Activated naive CD4-positive, alpha-beta T cell treated with anti-CD3 and anti-CD28 coated beads, Interleukin-2, amount 50 U/mL, for 24 hours (primary cell): ENCODE results near the gene USP36.

ENCODE experiments used
- H3K27ac Mint-ChIP-seq: one replicate; pipeline ENCODE4 v1.8.0; 2021; ENCODE audit warnings: mild to moderate bottlenecking, mixed read lengths
- H3K27me3 Mint-ChIP-seq: one replicate; pipeline ENCODE4 v1.8.0; 2021; ENCODE audit warnings: mixed read lengths
- H3K36me3 Mint-ChIP-seq: one replicate; pipeline ENCODE4 v1.8.0; 2021; ENCODE audit warnings: mixed read lengths
- H3K4me1 Mint-ChIP-seq: one replicate; pipeline ENCODE4 v1.8.0; 2021; ENCODE audit warnings: mixed read lengths
- H3K4me3 Mint-ChIP-seq: one replicate; pipeline ENCODE4 v1.8.0; 2021; ENCODE audit warnings: mild to moderate bottlenecking, mixed read lengths
- H3K9me3 Mint-ChIP-seq: one replicate; pipeline ENCODE4 v1.8.0; 2021; ENCODE audit warnings: mixed read lengths

Gene USP36

DNA sequence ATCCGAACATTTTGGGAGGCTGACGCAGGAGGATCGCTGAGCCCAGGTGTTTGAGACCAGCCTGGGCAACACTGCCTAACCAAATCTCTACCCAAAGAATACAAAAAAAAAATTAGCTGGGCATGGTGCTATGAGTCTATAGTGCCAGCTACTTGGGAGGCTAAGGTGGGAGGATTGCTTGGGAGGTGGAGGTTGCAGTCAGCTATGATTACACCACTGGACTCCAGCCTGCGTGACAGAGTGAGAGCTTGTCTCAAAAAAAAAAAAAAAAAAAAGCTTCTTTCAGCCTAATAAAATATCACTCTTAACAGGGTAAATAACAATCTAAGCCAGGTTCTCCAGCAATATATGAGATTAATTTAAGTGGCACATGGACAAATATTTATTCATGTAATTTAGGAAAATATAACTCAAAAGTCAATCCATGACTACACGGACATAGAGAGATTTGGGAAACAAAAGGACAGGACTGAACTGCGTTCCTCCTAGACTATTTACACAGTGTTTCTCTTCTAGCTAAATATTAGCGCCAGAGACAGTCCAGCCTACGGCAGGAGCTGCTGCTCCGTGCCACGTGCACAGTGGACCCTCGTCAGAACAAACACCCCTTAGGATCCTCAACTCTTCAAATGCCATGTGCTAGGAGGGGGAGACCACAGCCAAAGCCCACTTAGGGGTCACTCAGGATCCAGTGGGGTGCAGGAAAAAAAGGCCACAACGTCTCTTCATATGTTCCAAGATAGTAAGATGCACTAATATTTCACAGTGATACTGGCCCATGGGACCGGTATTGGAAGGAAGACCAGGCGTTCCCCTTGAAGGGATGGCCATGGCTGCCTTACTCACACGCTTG is 8.7 kb downstream of the USP36 start:
- Mint-ChIP-seq H3K27me3 (no peaks in the 10 kb centered on the region), H3K9me3 (no peaks in the 10 kb centered on the region), H3K36me3 (peaks cover 28% of the 10 kb centered on the region), H3K4me3 (no peak overlapping the region), H3K4me1 (peaks cover 34% of the 10 kb centered on the region), H3K27ac (no peak overlapping the region)

DNA sequence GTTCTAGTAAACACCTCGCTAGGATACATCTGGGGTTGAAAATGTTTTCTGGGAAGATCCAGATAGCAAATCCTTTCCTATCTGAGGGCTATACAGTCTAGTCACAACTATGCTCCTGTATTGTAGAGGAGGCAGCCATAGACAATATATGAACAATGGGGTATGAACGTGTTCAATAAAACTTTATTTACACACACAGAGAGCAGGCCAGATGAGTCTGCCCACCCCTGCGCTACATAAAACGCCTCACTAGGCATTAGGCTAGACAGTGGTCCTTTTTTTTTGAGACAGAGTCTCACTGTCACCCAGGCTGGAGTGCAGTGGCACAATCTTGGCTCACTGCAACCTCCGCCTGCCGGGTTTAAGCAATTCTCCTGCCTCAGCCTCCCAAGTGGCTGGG is 11.1 kb downstream of the USP36 start:
- Mint-ChIP-seq H3K9me3 (no peaks in the 10 kb centered on the region), H3K27me3 (no peaks in the 10 kb centered on the region), H3K4me1 (peaks cover 38% of the 10 kb centered on the region), H3K4me3 (no peak overlapping the region), H3K36me3 (peaks cover 28% of the 10 kb centered on the region), H3K27ac (no peak overlapping the region)

DNA sequence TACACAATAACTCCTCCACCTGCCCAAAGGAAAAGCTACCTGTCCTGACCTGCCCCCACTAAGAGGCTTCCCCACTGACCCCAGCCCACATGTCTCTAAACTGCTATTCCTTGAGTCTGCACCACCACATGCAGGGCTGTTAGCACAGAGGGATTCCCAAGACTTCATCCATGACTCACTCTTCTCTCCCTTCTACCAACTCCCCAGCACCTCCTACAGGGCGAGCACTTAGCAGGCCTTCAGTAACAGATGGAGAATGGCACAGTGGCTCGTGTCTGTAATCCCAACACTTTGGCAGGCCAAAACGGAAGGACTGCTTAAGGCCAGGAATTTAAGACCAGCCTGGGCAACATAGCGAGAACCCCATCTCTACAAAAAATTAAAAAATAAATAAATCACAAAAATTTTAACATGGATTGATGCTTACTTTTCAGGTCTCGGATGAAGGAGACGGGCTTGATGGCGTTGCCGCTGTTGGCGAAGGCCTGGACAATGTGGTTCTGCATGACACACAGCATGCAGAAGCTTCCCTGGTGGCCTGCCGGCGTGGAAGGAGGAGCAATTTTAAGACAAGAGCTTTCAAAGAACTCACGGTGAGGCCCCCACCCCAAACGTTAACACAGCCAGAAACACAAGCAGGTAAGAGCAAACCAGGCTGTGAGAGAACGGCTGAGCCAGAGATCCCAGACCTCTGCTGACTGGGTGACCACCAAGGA is 12.0 kb downstream of the USP36 start:
- Mint-ChIP-seq H3K4me3 (no peak overlapping the region), H3K27ac (peak overlapping the region; percentile 52), H3K36me3 (peaks cover 29% of the 10 kb centered on the region), H3K27me3 (no peaks in the 10 kb centered on the region), H3K9me3 (no peaks in the 10 kb centered on the region), H3K4me1 (peaks cover 46% of the 10 kb centered on the region)

GRCh38 chr17:78826836-78827509 is 13.6 kb downstream of the USP36 start:
- H3K27ac Mint-ChIP-seq, result no peak overlapping the region
- H3K9me3 Mint-ChIP-seq, result no peaks in the 10 kb centered on the region

GRCh38 chr17:78826421-78826820 is 14.2 kb downstream of the USP36 start:
- Mint-ChIP-seq H3K9me3 (no peaks in the 10 kb centered on the region), H3K36me3 (peaks cover 34% of the 10 kb centered on the region), H3K4me3 (no peak overlapping the region), H3K4me1 (peaks cover 46% of the 10 kb centered on the region), H3K27me3 (no peaks in the 10 kb centered on the region), H3K27ac (no peak overlapping the region)

More at GRCh38 chr17:78826836-78827509, 13.6 kb downstream of the USP36 start:
- H3K4me1 Mint-ChIP-seq, result peaks cover 46% of the 10 kb centered on the region
- H3K36me3 Mint-ChIP-seq, result peaks cover 32% of the 10 kb centered on the region
- no peaks in the 10 kb centered on the region for H3K27me3 Mint-ChIP-seq
- H3K4me3 Mint-ChIP-seq, result no peak overlapping the region

DNA sequence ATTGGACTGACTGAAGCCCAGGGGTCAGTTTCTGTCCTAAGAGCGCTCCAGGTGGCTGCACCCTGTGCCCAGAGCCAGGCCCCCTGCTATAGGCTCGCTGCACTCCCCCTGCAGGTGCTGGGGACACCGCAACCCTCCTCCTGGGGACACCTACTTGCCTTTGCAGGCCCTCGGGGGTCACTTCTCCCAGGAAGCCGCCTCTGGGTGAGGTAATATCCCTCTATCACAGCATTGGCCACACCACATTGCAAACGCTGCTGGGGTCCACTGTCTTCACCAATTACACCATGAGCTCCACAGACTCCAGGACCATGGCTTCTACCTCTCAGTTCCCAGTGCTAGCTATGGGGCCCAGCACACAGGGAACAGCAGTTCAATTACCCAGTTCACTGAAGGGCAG is 14.9 kb downstream of the USP36 start:
- Mint-ChIP-seq H3K27me3 (no peaks in the 10 kb centered on the region), H3K36me3 (peaks cover 34% of the 10 kb centered on the region), H3K4me1 (peaks cover 50% of the 10 kb centered on the region), H3K27ac (no peak overlapping the region), H3K9me3 (no peaks in the 10 kb centered on the region), H3K4me3 (no peak overlapping the region)

GRCh38 chr17:78824240-78824639 is 16.4 kb downstream of the USP36 start:
- peak overlapping the region; percentile 46 for H3K27ac Mint-ChIP-seq
- H3K36me3 Mint-ChIP-seq, result peaks cover 34% of the 10 kb centered on the region
- no peaks in the 10 kb centered on the region for H3K27me3 Mint-ChIP-seq
- peaks cover 53% of the 10 kb centered on the region for H3K4me1 Mint-ChIP-seq
- no peak overlapping the region for H3K4me3 Mint-ChIP-seq
- no peaks in the 10 kb centered on the region for H3K9me3 Mint-ChIP-seq

- Mint-ChIP-seq H3K27ac (no peak overlapping the region), H3K9me3 (no peaks in the 10 kb centered on the region), H3K4me3 (no peak overlapping the region), H3K27me3 (no peaks in the 10 kb centered on the region), H3K4me1 (peaks cover 56% of the 10 kb centered on the region), H3K36me3 (peaks cover 38% of the 10 kb centered on the region)
Observed at GRCh38 chr17:78823282-78824046, 17.1 kb downstream of the USP36 start.

- peaks cover 58% of the 10 kb centered on the region for H3K4me1 Mint-ChIP-seq
- no peaks in the 10 kb centered on the region for H3K9me3 Mint-ChIP-seq
Observed at GRCh38 chr17:78822552-78822951, 18.1 kb downstream of the USP36 start.

GRCh38 chr17:78821961-78822360 is 18.7 kb downstream of the USP36 start:
- Mint-ChIP-seq H3K9me3 (no peaks in the 10 kb centered on the region), H3K4me1 (peaks cover 64% of the 10 kb centered on the region)

More at GRCh38 chr17:78822552-78822951, 18.1 kb downstream of the USP36 start:
- H3K36me3 Mint-ChIP-seq, result peaks cover 33% of the 10 kb centered on the region
- peak overlapping the region; percentile 55 for H3K27ac Mint-ChIP-seq
- no peaks in the 10 kb centered on the region for H3K27me3 Mint-ChIP-seq
- no peak overlapping the region for H3K4me3 Mint-ChIP-seq

GRCh38 chr17:78820841-78821240 is 19.8 kb downstream of the USP36 start:
- Mint-ChIP-seq H3K4me3 (no peak overlapping the region), H3K27me3 (no peaks in the 10 kb centered on the region), H3K4me1 (peaks cover 67% of the 10 kb centered on the region), H3K27ac (no peak overlapping the region), H3K9me3 (no peaks in the 10 kb centered on the region), H3K36me3 (peaks cover 34% of the 10 kb centered on the region)

More at GRCh38 chr17:78821961-78822360, 18.7 kb downstream of the USP36 start:
- Mint-ChIP-seq H3K36me3 (peaks cover 32% of the 10 kb centered on the region), H3K27ac (no peak overlapping the region), H3K4me3 (no peak overlapping the region), H3K27me3 (no peaks in the 10 kb centered on the region)

GRCh38 chr17:78819806-78820792 is 20.5 kb downstream of the USP36 start:
- H3K4me3 Mint-ChIP-seq, result peak overlapping the region; percentile 62
- peaks cover 30% of the 10 kb centered on the region for H3K36me3 Mint-ChIP-seq
- H3K27me3 Mint-ChIP-seq, result no peaks in the 10 kb centered on the region
- no peaks in the 10 kb centered on the region for H3K9me3 Mint-ChIP-seq
- peak overlapping the region; percentile 84 for H3K27ac Mint-ChIP-seq
- H3K4me1 Mint-ChIP-seq, result peaks cover 66% of the 10 kb centered on the region

DNA sequence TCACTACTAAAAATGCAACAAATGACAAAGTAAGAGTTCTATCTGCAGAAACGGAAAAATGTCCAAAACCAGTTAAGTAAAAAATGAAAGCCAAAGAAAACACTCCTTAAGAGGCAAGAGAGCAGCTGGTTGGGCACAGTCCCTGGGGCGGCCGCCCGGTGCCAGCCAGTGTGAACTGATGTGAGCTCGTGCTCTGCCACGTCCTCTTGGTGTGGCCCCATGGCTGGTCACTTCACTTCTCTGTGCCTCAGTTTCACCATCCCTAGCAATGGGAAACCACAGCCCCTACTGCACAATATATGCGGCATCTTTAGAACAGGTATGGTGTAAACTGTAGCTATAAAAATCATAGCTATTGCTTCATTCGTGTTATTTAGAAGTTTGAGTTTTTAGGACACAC is 21.2 kb downstream of the USP36 start:
- H3K36me3 Mint-ChIP-seq, result peaks cover 26% of the 10 kb centered on the region
- peak overlapping the region; percentile 84 for H3K27ac Mint-ChIP-seq
- peak overlapping the region; percentile 62 for H3K4me3 Mint-ChIP-seq
- H3K9me3 Mint-ChIP-seq, result no peaks in the 10 kb centered on the region
- no peaks in the 10 kb centered on the region for H3K27me3 Mint-ChIP-seq
- H3K4me1 Mint-ChIP-seq, result peaks cover 59% of the 10 kb centered on the region

DNA sequence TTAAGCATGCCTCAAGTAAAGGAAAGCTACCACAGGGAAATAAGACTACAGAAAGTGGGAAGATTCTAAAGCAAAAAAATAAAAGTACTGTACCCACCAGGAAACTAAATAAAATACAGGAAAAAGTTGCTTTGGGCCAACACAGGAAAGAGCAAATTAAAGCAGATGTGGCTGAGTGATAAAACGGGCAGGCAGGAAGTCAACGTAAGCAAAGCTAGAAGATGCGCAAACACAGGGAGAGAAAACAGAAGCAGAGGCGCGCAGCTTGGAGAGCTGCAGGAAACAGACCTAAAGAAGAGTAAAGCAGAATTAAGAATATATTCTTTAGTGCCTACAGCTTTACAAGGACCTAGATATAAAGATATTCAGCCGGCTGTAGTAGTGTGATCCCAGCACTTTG is 21.7 kb downstream of the USP36 start:
- peaks cover 23% of the 10 kb centered on the region for H3K36me3 Mint-ChIP-seq
- H3K4me3 Mint-ChIP-seq, result peak overlapping the region; percentile 62
- no peaks in the 10 kb centered on the region for H3K9me3 Mint-ChIP-seq
- peaks cover 54% of the 10 kb centered on the region for H3K4me1 Mint-ChIP-seq
- peak overlapping the region; percentile 84 for H3K27ac Mint-ChIP-seq
- no peaks in the 10 kb centered on the region for H3K27me3 Mint-ChIP-seq
